Gastroesophageal sphincter (tissue), 4 donors: ENCODE data around the gene CROCC2. TPM values are rescaled to one million over a fixed set of nuclear protein-coding genes. Genes with fewer than 3 reads are reported as not detected.

Source experiments
- ATAC-seq: fragments of 150-250 bp; one replicate; pipeline ENCODE4 v1.9.1; 2016; ENCODE audit warnings: mild to moderate bottlenecking, moderate library complexity
- H3K27ac ChIP-seq, 4 donors: fragments of 200-600 bp; sonication (generic) in 3 of 4; 1 replicate in 3 of 4; 2 replicates in 1 of 4; pipeline ENCODE4 v1.5.1; 2016 to 2019
- H3K27me3 ChIP-seq: fragments of 200-600 bp; sonication (generic); one replicate; pipeline ENCODE4 v1.5.1; 2019
- H3K36me3 ChIP-seq, 2 donors: fragments of 200-600 bp; sonication (generic); one replicate each; pipeline ENCODE4 v1.5.1; 2019; ENCODE audit warnings: control low read depth in 1 of 2
- H3K4me1 ChIP-seq, 3 donors: fragments of 200-600 bp; sonication (generic); 1 replicate in 2 of 3; 2 replicates in 1 of 3; pipeline ENCODE4 v1.5.1; 2016 to 2019; ENCODE audit warnings: control low read depth in 2 of 3
- H3K4me3 ChIP-seq, 2 donors: fragments of 200-600 bp; sonication (generic); one replicate each; pipeline ENCODE4 v1.5.1; 2019; ENCODE audit warnings: mild to moderate bottlenecking in 1 of 2, moderate library complexity in 1 of 2
- H3K9me3 ChIP-seq, 3 donors: fragments of 200-600 bp; sonication (generic); one replicate each; pipeline ENCODE4 v1.5.1; 2017 to 2019; ENCODE audit warnings: control low read depth in 2 of 3
- EP300 ChIP-seq: sonication (generic); formaldehyde crosslinking; IDR thresholded peaks from one replicate; pipeline ENCODE4 v1.6.1; 2017; ENCODE audit warnings: antibody characterized with exemption, mild to moderate bottlenecking
- POLR2A ChIP-seq, 2 donors: fragments of 450-650 bp; IDR thresholded peaks; one replicate each; pipeline ENCODE4 v1.6.1; 2017; ENCODE audit warnings: antibody characterized with exemption in 2 of 2, mild to moderate bottlenecking in 2 of 2, moderate library complexity in 1 of 2
- POLR2AphosphoS5 ChIP-seq: sonication (generic); formaldehyde crosslinking; IDR thresholded peaks from one replicate; pipeline ENCODE4 v1.6.1; 2017; ENCODE audit warnings: antibody characterized with exemption
- WGBS, 2 donors: methylation state at CpG; one replicate each; pipeline ENCODE4 v1.1.5; 2018; ENCODE audit warnings: low coverage in 1 of 2; 5-methylcytosine and 5-hydroxymethylcytosine counted together
- total RNA-seq, 4 donors: library from RNA; depleted of rRNA; stranded (reverse); fragments of >200 nt; gene quantifications; one replicate each; pipeline ENCODE4 v1.1.0, GENCODE V29; 2016
- TF ChIP-seq, protein P1 (sequence below), 4 experiments: fragments of 200-600 bp in 2 of 4; fragments of 450-650 bp in 2 of 4; sonication (generic) in 1 of 4; IDR thresholded peaks; one replicate each; pipeline ENCODE4 v1.5.1; 2017 to 2019; ENCODE audit warnings: antibody characterized with exemption in 4 of 4, mild to moderate bottlenecking in 2 of 4, moderate library complexity in 2 of 4

The CROCC2 gene
- total RNA-seq, 4 donors from 2014 or later: not detected

DNA sequence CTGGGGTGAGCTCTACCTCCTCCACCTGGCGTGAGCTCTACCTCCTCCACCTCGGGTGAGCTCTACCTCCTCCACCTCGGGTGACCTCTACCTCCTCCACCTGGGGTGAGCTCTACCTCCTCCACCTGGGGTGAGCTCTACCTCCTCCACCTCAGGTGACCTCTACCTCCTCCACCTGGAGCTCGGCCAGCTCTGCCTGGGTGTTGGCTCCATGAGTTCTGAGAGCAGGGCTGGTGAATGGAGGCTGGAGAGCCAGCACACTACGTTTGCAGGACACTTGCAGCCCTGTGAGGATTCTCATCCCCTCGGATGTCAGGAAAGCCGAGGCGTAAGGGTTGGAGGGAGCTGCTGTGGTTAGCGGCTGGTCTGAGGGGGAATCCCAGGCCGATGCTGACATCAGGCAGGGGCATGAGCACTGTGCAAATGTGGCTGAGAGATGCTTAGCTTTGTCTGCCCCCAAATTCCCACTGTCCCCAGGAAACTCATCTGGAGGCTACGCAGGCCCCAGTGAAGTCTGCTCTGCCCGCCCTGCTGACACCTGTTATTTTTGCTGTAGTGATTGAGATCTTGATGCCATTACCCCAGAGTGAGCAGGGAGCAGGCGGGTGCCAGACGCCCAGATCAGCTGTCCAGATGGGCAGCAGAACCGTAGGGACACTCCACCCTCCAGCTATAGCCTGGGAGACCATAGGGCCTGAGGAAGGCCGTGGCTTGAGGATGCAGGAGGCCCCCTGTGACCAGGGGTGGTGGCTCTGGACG is 3.3 kb downstream of the CROCC2 start:
- 30% methylated on average over 2 of the region's 17 CpGs; no CpG with 5 or more reads in 1 of the 2 donors for WGBS, 2 donors
- Histone ChIP-seq H3K27me3 (peaks cover 77% of the 10 kb centered on the region), H3K36me3 (no peaks in the 10 kb centered on the region)

DNA sequence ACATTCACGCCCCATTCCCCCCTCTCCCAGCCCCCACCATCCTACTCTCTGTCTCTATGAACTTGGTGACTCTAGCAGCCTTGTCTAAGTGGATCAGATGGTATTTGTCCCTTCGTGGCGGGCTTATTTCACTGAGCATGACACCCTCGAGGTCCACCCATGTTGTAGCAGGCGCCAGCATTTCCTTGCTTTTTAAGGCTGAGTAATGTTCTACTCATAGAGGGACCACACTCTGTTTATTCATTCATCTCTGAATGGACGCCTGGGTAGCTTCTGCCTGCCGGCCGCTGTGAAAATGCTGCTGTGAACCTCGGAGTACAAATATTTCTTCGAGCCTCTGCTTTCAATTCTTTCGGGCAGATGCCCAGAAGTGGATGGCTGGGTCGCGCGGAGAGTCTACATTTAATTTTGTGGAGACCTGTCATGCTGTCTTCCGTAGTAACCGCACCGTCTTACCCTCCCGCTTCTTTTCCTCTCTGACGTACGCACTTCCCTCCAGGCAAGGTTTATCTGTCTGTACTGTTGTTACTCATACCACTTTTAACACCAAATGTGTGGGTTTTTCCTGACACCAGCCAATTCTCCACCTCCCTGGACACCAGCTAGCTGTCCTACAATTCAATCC is 5.6 kb downstream of the CROCC2 start:
- no peak overlapping the region for H3K4me3 ChIP-seq
- no peak for TF ChIP-seq POLR2A (IDR thresholded peaks at IDR 0.05)
- ATAC-seq: no peak
- 49 to 77% methylated on average over 9 to 14 of the region's 20 CpGs for WGBS, 2 donors
- H3K9me3 ChIP-seq: no peaks in the 10 kb centered on the region
- H3K4me1 ChIP-seq: peaks cover 0 to 37% (median 12%) of the 10 kb centered on the region in 3 donors
- H3K36me3 ChIP-seq: no peaks in the 10 kb centered on the region
- peaks cover 78% of the 10 kb centered on the region for H3K27me3 ChIP-seq
- H3K27ac ChIP-seq: no peak overlapping the region

More for the DNA sequence above, 3.3 kb downstream of the CROCC2 start:
- Histone ChIP-seq H3K9me3 (no peaks in the 10 kb centered on the region), H3K4me1 (peaks cover 0 to 14% (median 6%) of the 10 kb centered on the region in 3 donors), H3K4me3 (no peak overlapping the region), H3K27ac (no peak overlapping the region)
- no peak for ATAC-seq
- no peak for TF ChIP-seq POLR2AphosphoS5

DNA sequence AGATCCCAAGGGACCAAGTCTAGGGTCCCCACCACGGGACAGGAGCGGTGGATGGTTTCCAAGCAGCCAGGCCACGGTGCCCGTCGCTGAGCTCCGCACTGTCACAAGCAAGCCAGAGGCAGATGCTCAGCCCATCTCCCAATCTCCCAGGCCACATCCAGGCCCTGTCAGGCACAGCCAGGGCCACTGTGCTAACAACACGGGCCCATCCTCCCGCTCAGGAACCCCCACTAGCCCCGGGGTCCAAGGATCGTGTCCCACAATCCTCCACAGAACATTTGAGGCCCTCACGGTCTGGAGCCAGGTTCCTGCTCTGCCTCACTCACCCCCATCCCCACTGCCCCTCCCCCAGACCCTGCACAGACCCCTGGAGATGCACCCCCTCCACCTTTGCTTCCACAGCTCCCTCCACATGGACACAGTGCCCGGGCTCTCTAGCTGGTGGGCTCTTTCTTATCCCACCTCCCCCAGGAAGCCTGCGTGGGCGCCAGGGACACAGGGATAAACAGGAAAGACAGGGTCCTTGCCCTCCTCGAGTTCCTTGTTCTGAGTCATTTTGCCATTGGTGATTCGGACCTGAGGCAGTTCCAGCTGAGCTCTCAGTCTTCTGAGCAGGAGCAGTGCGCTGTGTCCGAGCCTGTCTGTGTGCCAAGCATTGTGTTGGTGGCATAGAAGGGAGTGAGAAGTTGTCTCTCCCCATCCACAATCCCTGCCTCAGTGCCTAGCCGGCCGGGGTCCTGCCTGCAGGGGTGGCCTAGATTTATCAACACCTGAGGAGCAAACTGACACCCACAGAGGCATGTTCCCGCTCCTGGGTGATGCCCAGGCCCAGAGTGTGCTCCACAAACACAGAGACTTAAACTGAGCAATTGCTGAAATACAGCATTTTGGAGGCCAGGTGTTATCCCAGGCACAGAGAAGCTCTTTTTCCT is 7.0 kb downstream of the CROCC2 start:
- peak overlapping the region in 2 of 4 donors; percentile 10 to 59 for H3K27ac ChIP-seq
- WGBS, 2 donors: 77% methylated on average over 2 of the region's 21 CpGs; no CpG with 5 or more reads in 1 of the 2 donors
- H3K27me3 ChIP-seq: peaks cover 73% of the 10 kb centered on the region
- no peak for TF ChIP-seq POLR2A (IDR thresholded peaks at IDR 0.05)
- no peak for TF ChIP-seq POLR2AphosphoS5
- no peak for TF ChIP-seq EP300
- TF ChIP-seq, protein P1, sequence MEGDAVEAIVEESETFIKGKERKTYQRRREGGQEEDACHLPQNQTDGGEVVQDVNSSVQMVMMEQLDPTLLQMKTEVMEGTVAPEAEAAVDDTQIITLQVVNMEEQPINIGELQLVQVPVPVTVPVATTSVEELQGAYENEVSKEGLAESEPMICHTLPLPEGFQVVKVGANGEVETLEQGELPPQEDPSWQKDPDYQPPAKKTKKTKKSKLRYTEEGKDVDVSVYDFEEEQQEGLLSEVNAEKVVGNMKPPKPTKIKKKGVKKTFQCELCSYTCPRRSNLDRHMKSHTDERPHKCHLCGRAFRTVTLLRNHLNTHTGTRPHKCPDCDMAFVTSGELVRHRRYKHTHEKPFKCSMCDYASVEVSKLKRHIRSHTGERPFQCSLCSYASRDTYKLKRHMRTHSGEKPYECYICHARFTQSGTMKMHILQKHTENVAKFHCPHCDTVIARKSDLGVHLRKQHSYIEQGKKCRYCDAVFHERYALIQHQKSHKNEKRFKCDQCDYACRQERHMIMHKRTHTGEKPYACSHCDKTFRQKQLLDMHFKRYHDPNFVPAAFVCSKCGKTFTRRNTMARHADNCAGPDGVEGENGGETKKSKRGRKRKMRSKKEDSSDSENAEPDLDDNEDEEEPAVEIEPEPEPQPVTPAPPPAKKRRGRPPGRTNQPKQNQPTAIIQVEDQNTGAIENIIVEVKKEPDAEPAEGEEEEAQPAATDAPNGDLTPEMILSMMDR (IDR thresholded peaks at IDR 0.05): no peak
- H3K36me3 ChIP-seq: no peaks in the 10 kb centered on the region
- H3K9me3 ChIP-seq: no peaks in the 10 kb centered on the region
- H3K4me3 ChIP-seq: no peak overlapping the region
- peaks cover 0 to 41% (median 13%) of the 10 kb centered on the region in 3 donors for H3K4me1 ChIP-seq
- ATAC-seq: no peak

DNA sequence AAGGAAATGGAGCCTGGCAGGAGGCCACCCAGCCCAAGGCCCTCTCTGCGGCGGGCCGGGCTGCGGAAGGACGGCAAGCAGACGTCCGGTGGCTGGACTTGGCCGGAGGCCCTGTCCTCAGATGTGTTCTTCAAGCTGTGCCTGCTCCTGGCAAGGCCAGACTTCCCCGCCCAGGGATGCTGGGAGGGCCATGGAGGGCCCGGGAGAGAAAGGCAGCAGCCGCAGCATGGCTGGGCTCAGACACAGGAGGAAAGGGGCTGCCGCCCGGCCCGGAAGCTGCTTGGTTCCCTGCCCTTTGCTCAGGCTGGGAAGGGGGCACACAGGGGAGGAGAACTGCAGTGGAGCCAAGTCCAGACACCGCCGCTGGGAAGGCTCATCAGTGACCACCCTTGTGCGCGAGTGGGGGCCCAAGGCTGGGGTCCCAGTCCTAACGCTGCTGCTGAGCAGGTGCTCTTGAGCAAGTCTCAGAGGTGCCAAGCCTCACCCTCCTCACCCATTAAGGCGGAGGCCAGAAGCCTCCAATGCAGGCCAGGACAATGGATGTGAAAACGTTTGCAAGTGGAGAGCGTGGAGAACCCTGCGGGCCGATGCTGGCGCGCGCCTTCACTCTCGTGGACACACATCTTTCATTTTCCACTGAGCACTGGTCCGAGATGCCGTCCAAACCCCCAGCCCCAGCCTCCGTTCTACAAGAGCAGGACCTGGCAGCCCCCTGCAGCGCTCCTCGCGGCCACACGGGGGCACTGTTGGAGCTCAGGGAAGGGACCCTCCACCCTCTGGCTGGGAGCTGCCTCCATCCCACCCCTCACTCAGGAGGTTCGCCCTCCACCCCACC is 7.9 kb downstream of the CROCC2 start:
- WGBS, 2 donors: 27 to 33% methylated on average over 3 to 5 of the region's 36 CpGs
- Histone ChIP-seq H3K36me3 (no peaks in the 10 kb centered on the region), H3K27ac (peak overlapping the region in 1 of 4 donors; percentile 59), H3K27me3 (peaks cover 73% of the 10 kb centered on the region), H3K4me1 (peaks cover 0 to 41% (median 13%) of the 10 kb centered on the region in 3 donors), H3K4me3 (no peak overlapping the region), H3K9me3 (no peaks in the 10 kb centered on the region)
- ATAC-seq: peak; percentile 67
- TF ChIP-seq EP300 (no peak), POLR2AphosphoS5 (no peak)
- TF ChIP-seq, protein P1 (IDR thresholded peaks at IDR 0.05): peak in 3 of 4 experiments; percentile 61 to 83 (median 62)

DNA sequence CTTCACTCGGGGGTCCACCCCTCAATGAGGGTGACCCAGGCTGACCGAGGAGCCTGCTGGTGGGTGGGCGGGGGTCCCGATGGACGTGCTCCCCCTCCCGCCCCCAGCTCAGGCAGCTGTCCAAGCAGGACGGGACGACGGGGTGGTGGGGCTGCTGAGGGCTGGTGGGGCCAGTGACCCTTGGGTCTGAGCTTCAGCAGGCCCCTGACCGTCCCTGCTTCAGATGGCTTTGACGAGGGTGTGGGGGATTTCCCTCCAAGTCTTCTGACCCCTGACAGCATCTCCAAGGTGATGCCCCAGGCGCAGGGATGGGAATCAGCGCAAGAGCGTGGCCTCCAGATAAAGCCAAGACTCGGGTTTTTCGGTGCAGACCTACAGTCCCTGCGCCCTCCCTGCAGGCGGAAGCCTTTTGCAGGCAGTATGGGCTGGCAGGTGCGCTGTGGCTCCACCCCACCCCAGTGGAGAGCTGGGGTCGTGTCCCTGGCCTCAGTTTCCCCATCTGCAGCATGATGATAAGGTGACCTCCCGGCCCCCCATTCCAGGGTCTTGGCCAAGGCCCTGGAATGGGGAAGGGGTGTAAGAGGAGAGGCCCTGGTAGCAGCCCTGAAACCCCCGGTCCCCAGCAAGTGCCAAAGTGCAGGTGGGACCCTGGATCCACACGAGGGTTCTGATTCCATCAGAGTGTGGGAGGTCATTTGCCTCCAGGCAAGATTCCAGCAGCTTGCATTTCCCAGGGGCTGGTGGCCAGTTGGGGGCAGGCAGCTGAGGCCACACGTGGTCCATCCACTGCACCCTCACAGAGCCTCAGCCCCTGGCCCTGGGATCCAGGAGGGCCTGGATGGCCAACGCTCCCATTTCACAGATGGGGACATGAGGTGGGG is 8.7 kb downstream of the CROCC2 start:
- ATAC-seq: no peak
- TF ChIP-seq EP300 (no peak), POLR2A (IDR thresholded peaks at IDR 0.05) (no peak), POLR2AphosphoS5 (no peak)
- TF ChIP-seq, protein P1 (IDR thresholded peaks at IDR 0.05): peak in 1 of 4 experiments; percentile 3
- H3K4me3 ChIP-seq: no peak overlapping the region
- peaks cover 0 to 41% (median 13%) of the 10 kb centered on the region in 3 donors for H3K4me1 ChIP-seq
- H3K27me3 ChIP-seq: peaks cover 66% of the 10 kb centered on the region
- H3K9me3 ChIP-seq: no peaks in the 10 kb centered on the region
- no peak overlapping the region for H3K27ac ChIP-seq
- no peaks in the 10 kb centered on the region for H3K36me3 ChIP-seq
- WGBS, 2 donors: 67% methylated on average over 3 of the region's 25 CpGs; no CpG with 5 or more reads in 1 of the 2 donors
